Peyer's patch (tissue), 4 donors: ENCODE data around the gene GULP1. TPM values are rescaled to one million over a fixed set of nuclear protein-coding genes. Genes with fewer than 3 reads are reported as not detected.

ENCODE experiments used
- DNase-seq, 3 donors: peaks; one replicate each; pipeline ENCODE4 v3.0.0-alpha.2; 2017 to 2019
- H3K27ac ChIP-seq, 4 donors: fragments of 200-600 bp; sonication (generic); one replicate each; pipeline ENCODE4 v1.5.1; 2016 to 2019
- H3K27me3 ChIP-seq, 2 donors: fragments of 200-600 bp; sonication (generic); one replicate each; pipeline ENCODE4 v1.5.1; 2019
- H3K36me3 ChIP-seq, 3 donors: fragments of 200-600 bp; sonication (generic); one replicate each; pipeline ENCODE4 v1.5.1; 2016 to 2019
- H3K4me1 ChIP-seq, 4 donors: fragments of 200-600 bp; sonication (generic); one replicate each; pipeline ENCODE4 v1.5.1; 2016 to 2019
- H3K4me3 ChIP-seq, 4 donors: fragments of 200-600 bp; sonication (generic); 1 replicate in 3 of 4; 2 replicates in 1 of 4; pipeline ENCODE4 v1.5.1; 2016 to 2019; ENCODE audit warnings: mild to moderate bottlenecking in 1 of 4
- H3K9me3 ChIP-seq, 4 donors: fragments of 200-600 bp; sonication (generic); one replicate each; pipeline ENCODE4 v1.5.1; 2016 to 2019; ENCODE audit warnings: mild to moderate bottlenecking in 1 of 4
- CTCF ChIP-seq, 6 experiments: fragments of 450-650 bp in 4 of 6; fragments of 200-600 bp in 2 of 6; sonication (generic) in 1 of 6; IDR thresholded peaks; one replicate each; pipeline ENCODE4 v1.5.1; 2017 to 2019; ENCODE audit warnings: antibody characterized with exemption in 6 of 6, mild to moderate bottlenecking in 3 of 6, moderate library complexity in 1 of 6
- POLR2A ChIP-seq, 2 donors: fragments of 450-650 bp; IDR thresholded peaks; one replicate each; pipeline ENCODE4 v1.5.1; 2017; ENCODE audit warnings: antibody characterized with exemption in 2 of 2, mild to moderate bottlenecking in 2 of 2, moderate library complexity in 2 of 2
- total RNA-seq, 4 donors: library from RNA; depleted of rRNA; stranded (reverse); fragments of >200 nt; gene quantifications; one replicate each; pipeline ENCODE4 v1.1.0, GENCODE V29; 2016

Gene GULP1
- total RNA-seq, 4 donors from 2014 or later = 18.8 to 101 (median 29.3) TPM

GRCh38 chr2:188596054-188596453 is 304.4 kb downstream of the GULP1 start:
- Histone ChIP-seq H3K27ac (no peak overlapping the region), H3K9me3 (no peaks in the 10 kb centered on the region), H3K27me3 (no peaks in the 10 kb centered on the region), H3K4me3 (no peak overlapping the region), H3K36me3 (no peaks in the 10 kb centered on the region), H3K4me1 (peaks cover 0 to 6% (median 0%) of the 10 kb centered on the region in 4 donors)
- no peak for TF ChIP-seq POLR2A (IDR thresholded peaks at IDR 0.05)
- TF ChIP-seq CTCF (IDR thresholded peaks at IDR 0.05) = no peak
- no peak for DNase-seq

GRCh38 chr2:188598551-188598950 is 306.9 kb downstream of the GULP1 start:
- DNase-seq = no peak
- TF ChIP-seq CTCF (IDR thresholded peaks at IDR 0.05) = no peak
- no peak for TF ChIP-seq POLR2A (IDR thresholded peaks at IDR 0.05)
- no peaks in the 10 kb centered on the region for H3K27me3 ChIP-seq
- no peaks in the 10 kb centered on the region for H3K36me3 ChIP-seq
- peak overlapping the region in 1 of 4 donors; percentile 23 for H3K27ac ChIP-seq
- peaks cover 0 to 6% (median 0%) of the 10 kb centered on the region in 4 donors for H3K4me1 ChIP-seq
- H3K9me3 ChIP-seq = no peaks in the 10 kb centered on the region
- no peak overlapping the region for H3K4me3 ChIP-seq

- no peaks in the 10 kb centered on the region for H3K36me3 ChIP-seq
- no peak for DNase-seq
- TF ChIP-seq CTCF (IDR thresholded peaks at IDR 0.05) (no peak), POLR2A (IDR thresholded peaks at IDR 0.05) (no peak)
- no peaks in the 10 kb centered on the region for H3K27me3 ChIP-seq
- H3K27ac ChIP-seq = no peak overlapping the region
- H3K4me1 ChIP-seq = peaks cover 0 to 6% (median 0%) of the 10 kb centered on the region in 4 donors
- no peak overlapping the region for H3K4me3 ChIP-seq
- H3K9me3 ChIP-seq = no peaks in the 10 kb centered on the region
Observed at GRCh38 chr2:188599140-188599539, 307.5 kb downstream of the GULP1 start.

- Histone ChIP-seq H3K36me3 (no peaks in the 10 kb centered on the region), H3K4me3 (no peak overlapping the region), H3K27me3 (no peaks in the 10 kb centered on the region), H3K4me1 (peaks cover 0 to 6% (median 0%) of the 10 kb centered on the region in 4 donors), H3K27ac (no peak overlapping the region), H3K9me3 (no peaks in the 10 kb centered on the region)
- DNase-seq = no peak
- no peak for TF ChIP-seq POLR2A (IDR thresholded peaks at IDR 0.05)
- TF ChIP-seq CTCF (IDR thresholded peaks at IDR 0.05) = no peak
Observed at GRCh38 chr2:188600536-188601210, 309.0 kb downstream of the GULP1 start.

GRCh38 chr2:188601391-188601790 is 309.7 kb downstream of the GULP1 start:
- H3K4me3 ChIP-seq = no peak overlapping the region
- H3K27me3 ChIP-seq = no peaks in the 10 kb centered on the region
- no peak for DNase-seq
- no peak overlapping the region for H3K27ac ChIP-seq
- no peaks in the 10 kb centered on the region for H3K36me3 ChIP-seq
- TF ChIP-seq POLR2A (IDR thresholded peaks at IDR 0.05) (no peak), CTCF (IDR thresholded peaks at IDR 0.05) (no peak)
- H3K9me3 ChIP-seq = no peaks in the 10 kb centered on the region
- peaks cover 0 to 6% (median 0%) of the 10 kb centered on the region in 4 donors for H3K4me1 ChIP-seq
